ENCODE results near the gene PLOD2. TPM values are rescaled to one million over a fixed set of nuclear protein-coding genes. Genes with fewer than 3 reads are reported as not detected.

Gene PLOD2
- total RNA-seq, 1 donor from 2014 or later = 28.0 TPM

DNA sequence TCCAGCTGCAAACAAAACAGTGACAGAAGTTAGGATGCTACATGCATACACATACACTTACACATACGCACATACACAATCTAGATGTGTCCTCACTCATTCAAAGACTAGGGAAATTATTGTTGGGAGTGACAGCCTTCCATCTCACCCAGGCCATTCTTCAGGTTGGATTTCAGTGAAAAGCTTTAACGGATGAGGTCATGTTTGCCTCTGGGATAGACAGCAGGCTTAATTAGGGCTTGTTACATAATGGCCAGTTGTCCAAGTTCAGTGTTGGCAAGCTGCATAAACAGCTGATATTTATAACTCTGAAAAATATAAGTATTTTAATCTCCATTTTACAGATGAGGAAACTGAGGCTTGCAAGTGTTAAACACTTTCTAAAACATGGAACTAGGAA is 35.8 kb upstream of the PLOD2 start:
- H3K4me3 Mint-ChIP-seq (ENCODE audit: unreplicated experiment) = no peak overlapping the region
- no peak overlapping the region for H3K27ac Mint-ChIP-seq (ENCODE audit: unreplicated experiment)
- no peaks in the 10 kb centered on the region for H3K36me3 Mint-ChIP-seq (ENCODE audit: low read depth, unreplicated experiment)
- TF ChIP-seq CTCF (IDR thresholded peaks at IDR 0.05; ENCODE audit: unreplicated experiment) = no peak
- DNase-seq (ENCODE audit: low spot score) = no peak
- no peaks in the 10 kb centered on the region for H3K4me1 Mint-ChIP-seq (ENCODE audit: unreplicated experiment)
- H3K27me3 Mint-ChIP-seq (ENCODE audit: unreplicated experiment) = peaks cover 1% of the 10 kb centered on the region
- no peaks in the 10 kb centered on the region for H3K9me3 Mint-ChIP-seq (ENCODE audit: unreplicated experiment)

DNA sequence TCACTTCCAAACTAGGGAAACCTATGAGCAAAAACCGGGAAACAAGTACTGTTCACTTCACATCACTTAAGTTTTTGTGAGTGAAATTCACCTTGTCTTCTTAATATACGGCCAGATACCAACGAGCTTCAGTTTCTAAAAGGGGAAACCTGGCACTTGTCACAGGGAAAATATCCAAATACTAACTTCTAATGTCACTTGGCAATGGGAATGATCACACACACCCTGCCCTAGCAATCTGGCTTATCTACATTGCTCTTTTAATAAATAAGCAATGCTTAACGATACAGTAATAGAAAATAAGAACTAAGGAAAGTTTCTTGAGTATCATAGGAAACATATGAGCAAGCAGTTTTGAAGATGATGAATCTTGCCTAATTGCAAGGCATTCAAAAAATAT is 34.6 kb upstream of the PLOD2 start:
- Mint-ChIP-seq H3K9me3 (ENCODE audit: unreplicated experiment) (no peaks in the 10 kb centered on the region), H3K27me3 (ENCODE audit: unreplicated experiment) (peaks cover 1% of the 10 kb centered on the region), H3K4me3 (ENCODE audit: unreplicated experiment) (no peak overlapping the region), H3K4me1 (ENCODE audit: unreplicated experiment) (no peaks in the 10 kb centered on the region), H3K36me3 (ENCODE audit: low read depth, unreplicated experiment) (no peaks in the 10 kb centered on the region), H3K27ac (ENCODE audit: unreplicated experiment) (no peak overlapping the region)
- DNase-seq (ENCODE audit: low spot score) = no peak
- TF ChIP-seq CTCF (IDR thresholded peaks at IDR 0.05; ENCODE audit: unreplicated experiment) = no peak

DNA sequence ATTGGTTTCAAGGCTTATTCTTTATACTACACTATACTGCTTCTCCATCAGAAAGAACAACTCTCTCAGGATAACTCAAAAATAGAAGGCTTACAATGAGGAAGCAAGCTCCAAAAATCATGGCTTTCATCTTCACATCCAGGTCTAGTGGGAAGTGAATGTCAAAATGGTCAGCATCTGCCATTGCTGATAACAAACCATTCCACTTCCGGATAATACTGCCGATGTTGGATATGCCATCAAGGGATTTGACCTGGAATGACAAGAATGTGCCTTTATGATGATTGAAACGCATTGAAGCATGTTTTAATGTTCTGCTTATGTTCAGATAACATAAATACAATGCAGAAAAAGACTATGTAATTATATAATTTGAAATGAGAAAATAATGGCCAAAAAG is 34.0 kb upstream of the PLOD2 start:
- peaks cover 1% of the 10 kb centered on the region for H3K27me3 Mint-ChIP-seq (ENCODE audit: unreplicated experiment)
- no peaks in the 10 kb centered on the region for H3K9me3 Mint-ChIP-seq (ENCODE audit: unreplicated experiment)
- no peak overlapping the region for H3K27ac Mint-ChIP-seq (ENCODE audit: unreplicated experiment)
- TF ChIP-seq CTCF (IDR thresholded peaks at IDR 0.05; ENCODE audit: unreplicated experiment) = no peak
- DNase-seq (ENCODE audit: low spot score) = no peak
- H3K4me1 Mint-ChIP-seq (ENCODE audit: unreplicated experiment) = no peaks in the 10 kb centered on the region
- H3K36me3 Mint-ChIP-seq (ENCODE audit: low read depth, unreplicated experiment) = no peaks in the 10 kb centered on the region
- no peak overlapping the region for H3K4me3 Mint-ChIP-seq (ENCODE audit: unreplicated experiment)

- Mint-ChIP-seq H3K27me3 (ENCODE audit: unreplicated experiment) (no peaks in the 10 kb centered on the region), H3K9me3 (ENCODE audit: unreplicated experiment) (no peaks in the 10 kb centered on the region), H3K4me3 (ENCODE audit: unreplicated experiment) (no peak overlapping the region), H3K4me1 (ENCODE audit: unreplicated experiment) (peaks cover 4% of the 10 kb centered on the region), H3K27ac (ENCODE audit: unreplicated experiment) (no peak overlapping the region), H3K36me3 (ENCODE audit: low read depth, unreplicated experiment) (no peaks in the 10 kb centered on the region)
- no peak for DNase-seq (ENCODE audit: low spot score)
- TF ChIP-seq CTCF (IDR thresholded peaks at IDR 0.05; ENCODE audit: unreplicated experiment) = no peak
Observed at GRCh38 chr3:146191051-146191450, 30.1 kb upstream of the PLOD2 start.

DNA sequence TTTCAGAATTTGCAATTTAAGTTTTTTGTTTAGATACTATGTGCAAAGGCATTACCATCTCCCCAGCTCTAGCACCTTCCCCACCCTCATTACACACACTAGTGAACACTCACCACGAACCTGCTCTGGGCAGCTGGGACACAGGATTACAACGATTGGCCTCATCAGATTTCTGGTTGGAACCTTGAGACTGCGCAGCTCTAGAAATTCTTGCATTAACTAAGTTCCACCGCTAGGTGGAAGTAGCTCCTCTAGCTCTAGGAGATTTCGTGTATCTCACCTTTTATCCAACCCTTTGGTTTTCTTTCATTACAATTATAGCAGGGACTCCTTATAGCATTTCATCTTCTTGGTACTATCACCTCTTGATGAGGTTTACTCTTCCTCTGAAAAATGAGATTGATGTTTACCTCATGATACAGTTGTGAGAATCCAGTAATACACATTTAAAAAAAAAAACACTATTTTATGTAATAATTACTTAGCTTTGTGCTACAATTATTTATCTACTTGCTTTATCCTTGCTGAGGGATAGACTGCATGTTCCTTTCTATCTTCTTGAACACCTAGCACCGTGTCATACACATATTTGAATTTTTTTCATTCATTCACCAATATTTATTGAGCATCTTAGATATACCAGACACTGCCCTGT is 28.7 kb upstream of the PLOD2 start:
- H3K27ac Mint-ChIP-seq (ENCODE audit: unreplicated experiment) = no peak overlapping the region
- H3K4me3 Mint-ChIP-seq (ENCODE audit: unreplicated experiment) = no peak overlapping the region
- H3K27me3 Mint-ChIP-seq (ENCODE audit: unreplicated experiment) = no peaks in the 10 kb centered on the region
- no peaks in the 10 kb centered on the region for H3K36me3 Mint-ChIP-seq (ENCODE audit: low read depth, unreplicated experiment)
- H3K9me3 Mint-ChIP-seq (ENCODE audit: unreplicated experiment) = no peaks in the 10 kb centered on the region
- peak; percentile 90 for TF ChIP-seq CTCF (IDR thresholded peaks at IDR 0.05; ENCODE audit: unreplicated experiment)
- peaks cover 4% of the 10 kb centered on the region for H3K4me1 Mint-ChIP-seq (ENCODE audit: unreplicated experiment)
- DNase-seq (ENCODE audit: low spot score) = peak; percentile 29
